Large intestine (tissue), 3 donors: Measurements from ENCODE around the gene ZG16B. TPM values are rescaled to one million over a fixed set of nuclear protein-coding genes. Genes with fewer than 3 reads are reported as not detected.

Experiments
- DNase-seq, 2 donors: peaks; one replicate each; pipeline versions ENCODE4 v3.0.0 to v3.0.0-alpha.2; 2013
- H3K27ac ChIP-seq: one replicate; pipeline ENCODE4 v1.5.1; 2013; ENCODE audit warnings: low read length
- H3K27me3 ChIP-seq: 2 replicates; pipeline ENCODE4 v1.6.1; 2013; ENCODE audit warnings: low read length; ENCODE audit not compliant: control insufficient read depth, insufficient read depth
- H3K36me3 ChIP-seq: 2 replicates; pipeline ENCODE4 v1.6.1; 2013; ENCODE audit warnings: low read length; ENCODE audit not compliant: control insufficient read depth, insufficient read depth
- H3K4me1 ChIP-seq: one replicate; pipeline ENCODE4 v1.6.1; 2013; ENCODE audit warnings: low read length; ENCODE audit not compliant: control insufficient read depth, insufficient read depth
- H3K4me3 ChIP-seq: one replicate; pipeline ENCODE4 v1.5.1; 2013; ENCODE audit warnings: low read length
- H3K9me3 ChIP-seq: one replicate; pipeline ENCODE4 v1.6.1; 2013; ENCODE audit warnings: mild to moderate bottlenecking, low read depth, low read length, moderate library complexity; ENCODE audit not compliant: control insufficient read depth
- WGBS: methylation state at CpG from one replicate; pipeline ENCODE4 v1.1.5; 2013; ENCODE audit warnings: low lambda C conversion rate; ENCODE audit not compliant: insufficient coverage; 5-methylcytosine and 5-hydroxymethylcytosine counted together
- polyA plus RNA-seq: library from polyadenylated mRNA; unstranded; fragments of 120-200 nt; gene quantifications from one replicate; pipeline ENCODE4 v1.2.1, GENCODE V29; 2013

Gene ZG16B
- polyA plus RNA-seq, 1 donor = 4.3 TPM

GRCh38 chr16:2856686-2857450, 26.8 kb downstream of the ZG16B start:
- Histone ChIP-seq H3K36me3 (no peaks in the 10 kb centered on the region), H3K4me3 (no peak overlapping the region), H3K27me3 (peaks cover 20% of the 10 kb centered on the region), H3K27ac (no peak overlapping the region), H3K9me3 (peaks cover 40% of the 10 kb centered on the region), H3K4me1 (peaks cover 17% of the 10 kb centered on the region)
- DNase-seq = no peak
- no CpG with 5 or more reads among the region's 24 CpGs for WGBS

- peaks cover 20% of the 10 kb centered on the region for H3K27me3 ChIP-seq
- WGBS = no CpG with 5 or more reads among the region's 42 CpGs
Observed at GRCh38 chr16:2857451-2858244, 27.5 kb downstream of the ZG16B start, which contains the start of gene PRSS22. Gene PRSS22, minus strand, starts transcription at chr16:2858170. Its CDS starts 66 bp downstream, at chr16:2858104.

GRCh38 chr16:2858245-2859025, 28.3 kb downstream of the ZG16B start:
- peak overlapping the region; percentile 66 for H3K27ac ChIP-seq
- peaks cover 17% of the 10 kb centered on the region for H3K4me1 ChIP-seq
- WGBS = no CpG with 5 or more reads among the region's 23 CpGs
- peak overlapping the region; percentile 49 for H3K4me3 ChIP-seq
- H3K27me3 ChIP-seq = peaks cover 19% of the 10 kb centered on the region
- DNase-seq = peak; percentile 91 to 95
- no peaks in the 10 kb centered on the region for H3K36me3 ChIP-seq
- H3K9me3 ChIP-seq = peaks cover 32% of the 10 kb centered on the region

More at GRCh38 chr16:2857451-2858244, 27.5 kb downstream of the ZG16B start, which contains the start of gene PRSS22:
- peaks cover 40% of the 10 kb centered on the region for H3K9me3 ChIP-seq
- DNase-seq = peak; percentile 54 to 76
- no peaks in the 10 kb centered on the region for H3K36me3 ChIP-seq
- H3K27ac ChIP-seq = peak within 1 kb of the TSS; percentile 66
- peaks cover 17% of the 10 kb centered on the region for H3K4me1 ChIP-seq
- H3K4me3 ChIP-seq = peak within 1 kb of the TSS; percentile 49

- H3K9me3 ChIP-seq = peaks cover 25% of the 10 kb centered on the region
- WGBS = no CpG with 5 or more reads among the region's 10 CpGs
- no peaks in the 10 kb centered on the region for H3K36me3 ChIP-seq
- no peak for DNase-seq
- H3K4me3 ChIP-seq = no peak overlapping the region
- H3K4me1 ChIP-seq = peaks cover 17% of the 10 kb centered on the region
- no peak overlapping the region for H3K27ac ChIP-seq
- H3K27me3 ChIP-seq = peaks cover 19% of the 10 kb centered on the region
Observed at GRCh38 chr16:2859686-2860265, 29.7 kb downstream of the ZG16B start.

- peaks cover 24% of the 10 kb centered on the region for H3K9me3 ChIP-seq
- no peak overlapping the region for H3K4me3 ChIP-seq
- H3K36me3 ChIP-seq = no peaks in the 10 kb centered on the region
- peaks cover 17% of the 10 kb centered on the region for H3K4me1 ChIP-seq
- no peak overlapping the region for H3K27ac ChIP-seq
- DNase-seq = no peak
- WGBS = 60% methylated on average over 1 of the region's 8 CpGs
- peaks cover 26% of the 10 kb centered on the region for H3K27me3 ChIP-seq
Observed at GRCh38 chr16:2860826-2861567, 30.9 kb downstream of the ZG16B start.

- peaks cover 4% of the 10 kb centered on the region for H3K4me1 ChIP-seq
Observed at GRCh38 chr16:2865651-2866050, 35.5 kb downstream of the ZG16B start.

GRCh38 chr16:2866431-2866830, 36.3 kb downstream of the ZG16B start:
- H3K9me3 ChIP-seq = peaks cover 2% of the 10 kb centered on the region
- H3K36me3 ChIP-seq = no peaks in the 10 kb centered on the region
- DNase-seq = no peak
- H3K27me3 ChIP-seq = peaks cover 11% of the 10 kb centered on the region
- peaks cover 4% of the 10 kb centered on the region for H3K4me1 ChIP-seq
- no peak overlapping the region for H3K4me3 ChIP-seq
- H3K27ac ChIP-seq = no peak overlapping the region
- 100% methylated on average over 2 of the region's 4 CpGs for WGBS

More at GRCh38 chr16:2865651-2866050, 35.5 kb downstream of the ZG16B start:
- Histone ChIP-seq H3K27ac (no peak overlapping the region), H3K36me3 (no peaks in the 10 kb centered on the region), H3K9me3 (peaks cover 7% of the 10 kb centered on the region), H3K4me3 (no peak overlapping the region), H3K27me3 (peaks cover 11% of the 10 kb centered on the region)
- no peak for DNase-seq
- no CpG with 5 or more reads among the region's 4 CpGs for WGBS

GRCh38 chr16:2867661-2867986, 37.5 kb downstream of the ZG16B start:
- H3K4me3 ChIP-seq = peak overlapping the region; percentile 65
- 71% methylated on average over 5 of the region's 8 CpGs for WGBS

GRCh38 chr16:2867987-2868789, 38.1 kb downstream of the ZG16B start:
- peak overlapping the region; percentile 65 for H3K4me3 ChIP-seq
- peaks cover 2% of the 10 kb centered on the region for H3K9me3 ChIP-seq

More at GRCh38 chr16:2867661-2867986, 37.5 kb downstream of the ZG16B start:
- Histone ChIP-seq H3K27ac (peak overlapping the region; percentile 73), H3K27me3 (peaks cover 16% of the 10 kb centered on the region), H3K9me3 (peaks cover 2% of the 10 kb centered on the region), H3K4me1 (peaks cover 4% of the 10 kb centered on the region), H3K36me3 (no peaks in the 10 kb centered on the region)
- no peak for DNase-seq

More at GRCh38 chr16:2867987-2868789, 38.1 kb downstream of the ZG16B start:
- 8% methylated on average over 2 of the region's 45 CpGs for WGBS
- peaks cover 4% of the 10 kb centered on the region for H3K4me1 ChIP-seq
- H3K27ac ChIP-seq = peak overlapping the region; percentile 73
- DNase-seq = peak; percentile 90 to 93
- peaks cover 16% of the 10 kb centered on the region for H3K27me3 ChIP-seq
- H3K36me3 ChIP-seq = no peaks in the 10 kb centered on the region
